HepG2 (cell line): ENCODE results near the gene CCDC74B. TPM values are rescaled to one million over a fixed set of nuclear protein-coding genes. Genes with fewer than 3 reads are reported as not detected.

Experiments
- HNRNPK ChIP-seq: fragments of 200-400 bp; formaldehyde crosslinking; IDR thresholded peaks from 2 replicates; pipeline ENCODE4 v1.6.1; 2018; ENCODE audit warnings: low read length, low read depth, moderate library complexity, mild to moderate bottlenecking; ENCODE audit not compliant: poor library complexity, severe bottlenecking
- TP53 ChIP-seq: sonication (generic); formaldehyde crosslinking; conservative IDR thresholded peaks from 2 replicates; pipeline ENCODE4 v1.4.0; 2020; ENCODE audit warnings: missing genetic modification reagents
- TRIM24 ChIP-seq: sonication (generic); formaldehyde crosslinking; IDR thresholded peaks from 2 replicates; pipeline ENCODE4 v1.8.0; 2022; ENCODE audit warnings: mild to moderate bottlenecking, missing genetic modification reagents
- ZNF441 ChIP-seq: sonication (generic); formaldehyde crosslinking; IDR thresholded peaks from 2 replicates; pipeline ENCODE4 v1.7.0; 2021; ENCODE audit warnings: missing genetic modification reagents, borderline replicate concordance
- ZNF564 ChIP-seq: sonication (generic); formaldehyde crosslinking; IDR thresholded peaks from 2 replicates; pipeline ENCODE4 v1.8.1; 2023; ENCODE audit warnings: mild to moderate bottlenecking, missing genetic modification reagents
- polyA plus RNA-seq, 8 experiments: library from polyadenylated mRNA; depleted of rRNA in 3 of 8; stranded (reverse) in 7 of 8; unstranded in 1 of 8; fragments of >200 nt; fragmentation: Illumina TruSeq in 4 of 8; extraction: Trizol in 4 of 8; gene quantifications; 2 replicates each; pipeline versions ENCODE4 v1.2.1 to v1.2.3, GENCODE V29; 2011 to 2016; ENCODE audit warnings: low read depth in 4 of 8, missing spikeins in 1 of 8, mixed read lengths in 1 of 8; ENCODE audit not compliant: insufficient read depth in 1 of 8
- total RNA-seq, 5 experiments: library from RNA; depleted of rRNA; stranded (reverse); fragments of >200 nt; fragmentation: Illumina TruSeq; extraction: Trizol; gene quantifications; 2 replicates each; pipeline ENCODE4 v1.2.3, GENCODE V29; 2016; ENCODE audit warnings: low read depth in 1 of 5
- TF ChIP-seq, protein P1 (sequence below): sonication (generic); formaldehyde crosslinking; IDR thresholded peaks from 2 replicates; pipeline ENCODE4 v1.4.0; 2020; ENCODE audit warnings: mild to moderate bottlenecking, missing genetic modification reagents
- TF ChIP-seq, protein P2 (sequence below): sonication (generic); formaldehyde crosslinking; conservative IDR thresholded peaks from 2 replicates; pipeline ENCODE4 v1.5.0; 2020; ENCODE audit warnings: missing genetic modification reagents
- TF ChIP-seq, protein P3 (sequence below): sonication (generic); formaldehyde crosslinking; IDR thresholded peaks from 2 replicates; pipeline ENCODE4 v1.4.0; 2020; ENCODE audit warnings: missing genetic modification reagents, mild to moderate bottlenecking, borderline replicate concordance
- TF ChIP-seq, protein P4 (sequence below): sonication (generic); formaldehyde crosslinking; IDR thresholded peaks from 2 replicates; pipeline ENCODE4 v1.4.0; 2020; ENCODE audit warnings: mild to moderate bottlenecking, missing genetic modification reagents, borderline replicate concordance
- TF ChIP-seq, protein P5 (sequence below), 2 experiments: IDR thresholded peaks; 2 replicates each; pipeline ENCODE4 v1.6.1; 2011 to 2012; ENCODE audit warnings: low read length in 2 of 2, borderline replicate concordance in 1 of 2, low read depth in 1 of 2, mild to moderate bottlenecking in 1 of 2, moderate library complexity in 1 of 2

CCDC74B gene
- total and polyA plus RNA-seq, 2 of the 13 experiments (the other 11 are each of a cell fraction or from before 2014, with no cell fraction given), result 0.07 to 0.11 TPM

DNA sequence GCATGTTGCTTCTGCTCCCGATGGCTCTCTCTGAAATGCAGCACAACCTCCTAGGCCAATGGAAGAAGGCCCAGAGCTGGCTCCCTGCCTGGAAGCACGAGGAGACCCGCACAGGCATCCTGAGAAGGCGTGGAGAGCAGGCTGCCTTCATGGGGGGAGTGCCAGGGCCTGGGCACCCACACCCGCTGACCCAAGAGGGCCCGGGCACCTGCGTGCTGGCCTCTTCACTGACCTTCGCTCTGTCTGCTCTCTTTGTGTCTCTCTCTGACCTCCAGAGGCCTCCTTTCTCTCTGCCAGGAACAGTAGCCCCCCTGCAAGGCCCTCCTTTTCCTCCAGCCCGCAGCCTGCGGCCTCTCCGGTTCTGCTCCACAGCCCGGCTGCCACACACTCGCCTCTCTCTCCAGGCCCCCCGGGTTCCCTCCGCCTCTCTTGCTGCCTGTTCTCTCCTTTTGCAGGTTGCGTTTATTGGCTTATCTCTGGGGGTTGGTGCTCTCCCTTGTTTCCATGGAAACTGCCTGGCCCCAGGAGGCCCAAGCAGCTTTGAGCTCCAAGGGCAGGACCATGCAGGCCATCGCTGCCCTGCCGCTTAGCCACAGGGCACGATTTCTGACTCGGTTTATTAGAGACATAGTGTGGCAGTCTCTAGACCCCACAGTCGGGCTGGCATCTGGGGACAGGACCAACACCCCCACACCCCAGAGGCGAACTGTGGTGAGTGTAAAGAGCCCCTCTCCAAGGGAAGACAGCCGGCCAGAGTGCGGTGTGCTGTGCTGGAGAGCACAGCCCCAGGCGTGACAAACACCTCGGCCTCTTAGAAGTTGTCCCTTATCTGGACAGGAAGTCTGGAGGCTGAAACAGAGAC, 38.8 kb upstream of the CCDC74B start (continued):
- TF ChIP-seq, protein P1, sequence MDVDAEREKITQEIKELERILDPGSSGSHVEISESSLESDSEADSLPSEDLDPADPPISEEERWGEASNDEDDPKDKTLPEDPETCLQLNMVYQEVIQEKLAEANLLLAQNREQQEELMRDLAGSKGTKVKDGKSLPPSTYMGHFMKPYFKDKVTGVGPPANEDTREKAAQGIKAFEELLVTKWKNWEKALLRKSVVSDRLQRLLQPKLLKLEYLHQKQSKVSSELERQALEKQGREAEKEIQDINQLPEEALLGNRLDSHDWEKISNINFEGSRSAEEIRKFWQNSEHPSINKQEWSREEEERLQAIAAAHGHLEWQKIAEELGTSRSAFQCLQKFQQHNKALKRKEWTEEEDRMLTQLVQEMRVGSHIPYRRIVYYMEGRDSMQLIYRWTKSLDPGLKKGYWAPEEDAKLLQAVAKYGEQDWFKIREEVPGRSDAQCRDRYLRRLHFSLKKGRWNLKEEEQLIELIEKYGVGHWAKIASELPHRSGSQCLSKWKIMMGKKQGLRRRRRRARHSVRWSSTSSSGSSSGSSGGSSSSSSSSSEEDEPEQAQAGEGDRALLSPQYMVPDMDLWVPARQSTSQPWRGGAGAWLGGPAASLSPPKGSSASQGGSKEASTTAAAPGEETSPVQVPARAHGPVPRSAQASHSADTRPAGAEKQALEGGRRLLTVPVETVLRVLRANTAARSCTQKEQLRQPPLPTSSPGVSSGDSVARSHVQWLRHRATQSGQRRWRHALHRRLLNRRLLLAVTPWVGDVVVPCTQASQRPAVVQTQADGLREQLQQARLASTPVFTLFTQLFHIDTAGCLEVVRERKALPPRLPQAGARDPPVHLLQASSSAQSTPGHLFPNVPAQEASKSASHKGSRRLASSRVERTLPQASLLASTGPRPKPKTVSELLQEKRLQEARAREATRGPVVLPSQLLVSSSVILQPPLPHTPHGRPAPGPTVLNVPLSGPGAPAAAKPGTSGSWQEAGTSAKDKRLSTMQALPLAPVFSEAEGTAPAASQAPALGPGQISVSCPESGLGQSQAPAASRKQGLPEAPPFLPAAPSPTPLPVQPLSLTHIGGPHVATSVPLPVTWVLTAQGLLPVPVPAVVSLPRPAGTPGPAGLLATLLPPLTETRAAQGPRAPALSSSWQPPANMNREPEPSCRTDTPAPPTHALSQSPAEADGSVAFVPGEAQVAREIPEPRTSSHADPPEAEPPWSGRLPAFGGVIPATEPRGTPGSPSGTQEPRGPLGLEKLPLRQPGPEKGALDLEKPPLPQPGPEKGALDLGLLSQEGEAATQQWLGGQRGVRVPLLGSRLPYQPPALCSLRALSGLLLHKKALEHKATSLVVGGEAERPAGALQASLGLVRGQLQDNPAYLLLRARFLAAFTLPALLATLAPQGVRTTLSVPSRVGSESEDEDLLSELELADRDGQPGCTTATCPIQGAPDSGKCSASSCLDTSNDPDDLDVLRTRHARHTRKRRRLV (CRISPR knock-in tag), result no peak
- TF ChIP-seq, protein P2, sequence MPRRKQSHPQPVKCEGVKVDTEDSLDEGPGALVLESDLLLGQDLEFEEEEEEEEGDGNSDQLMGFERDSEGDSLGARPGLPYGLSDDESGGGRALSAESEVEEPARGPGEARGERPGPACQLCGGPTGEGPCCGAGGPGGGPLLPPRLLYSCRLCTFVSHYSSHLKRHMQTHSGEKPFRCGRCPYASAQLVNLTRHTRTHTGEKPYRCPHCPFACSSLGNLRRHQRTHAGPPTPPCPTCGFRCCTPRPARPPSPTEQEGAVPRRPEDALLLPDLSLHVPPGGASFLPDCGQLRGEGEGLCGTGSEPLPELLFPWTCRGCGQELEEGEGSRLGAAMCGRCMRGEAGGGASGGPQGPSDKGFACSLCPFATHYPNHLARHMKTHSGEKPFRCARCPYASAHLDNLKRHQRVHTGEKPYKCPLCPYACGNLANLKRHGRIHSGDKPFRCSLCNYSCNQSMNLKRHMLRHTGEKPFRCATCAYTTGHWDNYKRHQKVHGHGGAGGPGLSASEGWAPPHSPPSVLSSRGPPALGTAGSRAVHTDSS (CRISPR knock-in tag), result no peak
- TF ChIP-seq, protein P3, sequence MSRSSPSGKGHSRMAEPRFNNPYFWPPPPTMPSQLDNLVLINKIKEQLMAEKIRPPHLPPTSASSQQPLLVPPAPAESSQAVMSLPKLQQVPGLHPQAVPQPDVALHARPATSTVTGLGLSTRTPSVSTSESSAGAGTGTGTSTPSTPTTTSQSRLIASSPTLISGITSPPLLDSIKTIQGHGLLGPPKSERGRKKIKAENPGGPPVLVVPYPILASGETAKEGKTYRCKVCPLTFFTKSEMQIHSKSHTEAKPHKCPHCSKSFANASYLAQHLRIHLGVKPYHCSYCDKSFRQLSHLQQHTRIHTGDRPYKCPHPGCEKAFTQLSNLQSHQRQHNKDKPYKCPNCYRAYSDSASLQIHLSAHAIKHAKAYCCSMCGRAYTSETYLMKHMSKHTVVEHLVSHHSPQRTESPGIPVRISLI, result no peak
- TF ChIP-seq, protein P4, sequence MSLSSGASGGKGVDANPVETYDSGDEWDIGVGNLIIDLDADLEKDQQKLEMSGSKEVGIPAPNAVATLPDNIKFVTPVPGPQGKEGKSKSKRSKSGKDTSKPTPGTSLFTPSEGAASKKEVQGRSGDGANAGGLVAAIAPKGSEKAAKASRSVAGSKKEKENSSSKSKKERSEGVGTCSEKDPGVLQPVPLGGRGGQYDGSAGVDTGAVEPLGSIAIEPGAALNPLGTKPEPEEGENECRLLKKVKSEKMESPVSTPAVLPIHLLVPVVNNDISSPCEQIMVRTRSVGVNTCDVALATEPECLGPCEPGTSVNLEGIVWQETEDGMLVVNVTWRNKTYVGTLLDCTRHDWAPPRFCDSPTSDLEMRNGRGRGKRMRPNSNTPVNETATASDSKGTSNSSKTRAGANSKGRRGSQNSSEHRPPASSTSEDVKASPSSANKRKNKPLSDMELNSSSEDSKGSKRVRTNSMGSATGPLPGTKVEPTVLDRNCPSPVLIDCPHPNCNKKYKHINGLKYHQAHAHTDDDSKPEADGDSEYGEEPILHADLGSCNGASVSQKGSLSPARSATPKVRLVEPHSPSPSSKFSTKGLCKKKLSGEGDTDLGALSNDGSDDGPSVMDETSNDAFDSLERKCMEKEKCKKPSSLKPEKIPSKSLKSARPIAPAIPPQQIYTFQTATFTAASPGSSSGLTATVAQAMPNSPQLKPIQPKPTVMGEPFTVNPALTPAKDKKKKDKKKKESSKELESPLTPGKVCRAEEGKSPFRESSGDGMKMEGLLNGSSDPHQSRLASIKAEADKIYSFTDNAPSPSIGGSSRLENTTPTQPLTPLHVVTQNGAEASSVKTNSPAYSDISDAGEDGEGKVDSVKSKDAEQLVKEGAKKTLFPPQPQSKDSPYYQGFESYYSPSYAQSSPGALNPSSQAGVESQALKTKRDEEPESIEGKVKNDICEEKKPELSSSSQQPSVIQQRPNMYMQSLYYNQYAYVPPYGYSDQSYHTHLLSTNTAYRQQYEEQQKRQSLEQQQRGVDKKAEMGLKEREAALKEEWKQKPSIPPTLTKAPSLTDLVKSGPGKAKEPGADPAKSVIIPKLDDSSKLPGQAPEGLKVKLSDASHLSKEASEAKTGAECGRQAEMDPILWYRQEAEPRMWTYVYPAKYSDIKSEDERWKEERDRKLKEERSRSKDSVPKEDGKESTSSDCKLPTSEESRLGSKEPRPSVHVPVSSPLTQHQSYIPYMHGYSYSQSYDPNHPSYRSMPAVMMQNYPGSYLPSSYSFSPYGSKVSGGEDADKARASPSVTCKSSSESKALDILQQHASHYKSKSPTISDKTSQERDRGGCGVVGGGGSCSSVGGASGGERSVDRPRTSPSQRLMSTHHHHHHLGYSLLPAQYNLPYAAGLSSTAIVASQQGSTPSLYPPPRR (CRISPR knock-in tag), result no peak
- TF ChIP-seq ZNF564, result no peak
- TF ChIP-seq, protein P5, sequence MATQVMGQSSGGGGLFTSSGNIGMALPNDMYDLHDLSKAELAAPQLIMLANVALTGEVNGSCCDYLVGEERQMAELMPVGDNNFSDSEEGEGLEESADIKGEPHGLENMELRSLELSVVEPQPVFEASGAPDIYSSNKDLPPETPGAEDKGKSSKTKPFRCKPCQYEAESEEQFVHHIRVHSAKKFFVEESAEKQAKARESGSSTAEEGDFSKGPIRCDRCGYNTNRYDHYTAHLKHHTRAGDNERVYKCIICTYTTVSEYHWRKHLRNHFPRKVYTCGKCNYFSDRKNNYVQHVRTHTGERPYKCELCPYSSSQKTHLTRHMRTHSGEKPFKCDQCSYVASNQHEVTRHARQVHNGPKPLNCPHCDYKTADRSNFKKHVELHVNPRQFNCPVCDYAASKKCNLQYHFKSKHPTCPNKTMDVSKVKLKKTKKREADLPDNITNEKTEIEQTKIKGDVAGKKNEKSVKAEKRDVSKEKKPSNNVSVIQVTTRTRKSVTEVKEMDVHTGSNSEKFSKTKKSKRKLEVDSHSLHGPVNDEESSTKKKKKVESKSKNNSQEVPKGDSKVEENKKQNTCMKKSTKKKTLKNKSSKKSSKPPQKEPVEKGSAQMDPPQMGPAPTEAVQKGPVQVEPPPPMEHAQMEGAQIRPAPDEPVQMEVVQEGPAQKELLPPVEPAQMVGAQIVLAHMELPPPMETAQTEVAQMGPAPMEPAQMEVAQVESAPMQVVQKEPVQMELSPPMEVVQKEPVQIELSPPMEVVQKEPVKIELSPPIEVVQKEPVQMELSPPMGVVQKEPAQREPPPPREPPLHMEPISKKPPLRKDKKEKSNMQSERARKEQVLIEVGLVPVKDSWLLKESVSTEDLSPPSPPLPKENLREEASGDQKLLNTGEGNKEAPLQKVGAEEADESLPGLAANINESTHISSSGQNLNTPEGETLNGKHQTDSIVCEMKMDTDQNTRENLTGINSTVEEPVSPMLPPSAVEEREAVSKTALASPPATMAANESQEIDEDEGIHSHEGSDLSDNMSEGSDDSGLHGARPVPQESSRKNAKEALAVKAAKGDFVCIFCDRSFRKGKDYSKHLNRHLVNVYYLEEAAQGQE (IDR thresholded peaks at IDR 0.05; ENCODE audit: borderline replicate concordance in 1 of 2, low read depth in 1 of 2, low read length in 2 of 2), result no peak
- TF ChIP-seq ZNF441 (CRISPR knock-in tag), result no peak
- TF ChIP-seq TP53 (CRISPR knock-in tag), result no peak
- TF ChIP-seq HNRNPK, result no peak
- TF ChIP-seq TRIM24, result no peak
